Caki2 (cell line): ENCODE results near the gene SARDH. TPM values are rescaled to one million over a fixed set of nuclear protein-coding genes. Genes with fewer than 3 reads are reported as not detected.

ENCODE experiments used
- DNase-seq: peaks from one replicate; pipeline ENCODE4 v3.0.0-alpha.2; 2015; ENCODE audit warnings: low read depth
- in situ Hi-C: cut with HindIII; loops from 2 replicates; pipeline ENCODE4 v1.10.0; 2016; ENCODE audit warnings: low sequenced_read_pairs, low pct_unique_long_range_greater_than_20kb, mixed read lengths
- total RNA-seq: library from RNA; depleted of rRNA; stranded (reverse); fragments of >200 nt; shearing (Covaris generic); gene quantifications from 2 replicates; pipeline ENCODE4 v1.2.3, GENCODE V29; 2014; ENCODE audit warnings: low replicate concordance

SARDH gene
- total RNA-seq, 1 experiment from 2014 or later: 13.0 TPM

DNA sequence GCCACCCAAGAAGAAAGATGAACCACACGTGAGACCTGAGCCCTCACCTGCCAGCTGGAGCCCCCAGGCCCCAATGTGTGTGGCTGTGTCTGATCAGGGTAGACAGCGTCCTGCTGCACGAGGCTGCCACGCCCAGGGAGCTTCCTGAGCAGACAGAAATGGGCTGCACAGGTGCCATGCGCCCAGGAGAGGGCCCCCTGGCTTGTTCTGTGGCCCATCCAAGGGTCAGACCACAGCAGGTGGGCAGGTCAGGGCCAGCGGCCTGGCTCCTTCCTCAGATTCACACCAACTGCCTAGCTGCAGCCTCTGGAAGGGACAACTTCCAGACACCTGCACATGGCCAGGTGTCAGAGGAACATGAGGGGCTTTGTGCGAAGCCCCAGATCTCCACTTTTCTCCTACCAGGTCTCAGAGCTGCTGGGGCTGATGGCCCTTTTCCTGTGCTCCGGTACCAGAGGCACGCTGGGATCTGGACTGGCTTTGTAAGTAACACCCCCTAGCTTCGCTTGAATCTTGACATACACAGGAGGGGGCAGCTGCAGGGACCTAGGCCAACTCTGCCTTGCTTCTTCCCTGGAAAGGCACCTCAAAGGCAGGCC, 10.8 kb downstream of the SARDH start:
- no peak for DNase-seq

DNA sequence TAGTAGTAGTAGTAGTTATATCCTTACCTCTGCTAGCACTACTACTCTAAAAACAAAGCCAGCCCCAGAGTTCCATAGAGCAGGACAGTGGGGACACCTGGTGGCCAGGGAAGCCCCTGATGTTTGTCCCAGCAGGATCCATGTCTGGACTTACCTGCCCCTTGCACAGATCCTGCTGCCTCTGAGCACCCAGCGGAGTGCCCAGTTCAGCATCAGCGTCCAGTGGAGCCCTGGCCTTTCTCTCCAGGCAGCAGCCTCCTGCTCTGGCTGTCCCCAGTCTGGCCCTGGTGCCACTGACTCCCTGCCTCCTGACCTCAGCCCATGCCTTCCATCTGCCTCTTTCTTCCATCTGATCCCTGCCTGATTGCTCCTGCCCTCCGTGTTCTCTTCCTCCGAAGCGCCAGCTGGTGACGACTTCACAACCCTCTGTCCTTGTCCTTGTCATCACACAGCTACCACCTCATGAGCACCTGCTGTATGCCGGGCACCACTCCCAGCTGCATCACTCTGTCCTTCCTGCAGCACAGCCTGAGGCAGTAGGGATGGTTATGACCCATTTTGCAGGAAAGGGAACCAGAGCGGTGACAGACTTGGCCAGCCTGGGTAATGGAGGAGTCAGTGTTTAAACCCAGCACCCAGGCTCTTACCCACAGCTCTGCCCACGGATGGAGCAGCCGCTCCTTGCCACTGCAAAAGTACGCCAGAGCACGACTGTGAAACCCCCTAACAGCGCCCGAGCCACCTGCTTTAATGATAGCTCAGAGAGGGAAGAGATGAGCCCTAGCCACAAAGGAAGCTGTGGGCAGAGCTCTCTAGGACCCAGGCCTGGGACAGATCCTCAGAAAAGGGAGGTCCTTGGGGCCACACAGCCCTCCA, 11.5 kb downstream of the SARDH start:
- in situ Hi-C loops: no loop called here
- DNase-seq: peak; percentile 38

More for the DNA sequence above, 10.8 kb downstream of the SARDH start:
- in situ Hi-C loops: no loop called here

DNA sequence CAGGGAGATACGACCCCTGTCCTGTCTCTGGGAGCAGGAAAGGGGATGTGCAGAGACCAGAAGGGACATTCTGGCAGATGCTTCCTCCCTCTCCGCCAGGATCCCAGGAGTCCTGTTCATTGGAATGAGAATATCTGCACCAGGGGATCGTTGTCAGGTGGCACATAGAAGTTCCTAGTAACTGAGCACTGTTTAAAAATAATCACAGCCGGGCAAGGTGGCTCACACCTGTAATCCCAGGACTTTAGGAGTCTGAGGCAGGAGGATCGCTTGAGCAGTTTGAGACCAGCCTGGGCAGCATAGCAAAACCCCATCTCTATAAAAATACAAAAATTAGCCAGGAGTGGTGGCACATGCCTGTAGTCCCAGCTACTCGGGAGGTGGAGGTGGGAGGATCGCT, 12.3 kb downstream of the SARDH start:
- no peak for DNase-seq
- in situ Hi-C loops: no loop called here

DNA sequence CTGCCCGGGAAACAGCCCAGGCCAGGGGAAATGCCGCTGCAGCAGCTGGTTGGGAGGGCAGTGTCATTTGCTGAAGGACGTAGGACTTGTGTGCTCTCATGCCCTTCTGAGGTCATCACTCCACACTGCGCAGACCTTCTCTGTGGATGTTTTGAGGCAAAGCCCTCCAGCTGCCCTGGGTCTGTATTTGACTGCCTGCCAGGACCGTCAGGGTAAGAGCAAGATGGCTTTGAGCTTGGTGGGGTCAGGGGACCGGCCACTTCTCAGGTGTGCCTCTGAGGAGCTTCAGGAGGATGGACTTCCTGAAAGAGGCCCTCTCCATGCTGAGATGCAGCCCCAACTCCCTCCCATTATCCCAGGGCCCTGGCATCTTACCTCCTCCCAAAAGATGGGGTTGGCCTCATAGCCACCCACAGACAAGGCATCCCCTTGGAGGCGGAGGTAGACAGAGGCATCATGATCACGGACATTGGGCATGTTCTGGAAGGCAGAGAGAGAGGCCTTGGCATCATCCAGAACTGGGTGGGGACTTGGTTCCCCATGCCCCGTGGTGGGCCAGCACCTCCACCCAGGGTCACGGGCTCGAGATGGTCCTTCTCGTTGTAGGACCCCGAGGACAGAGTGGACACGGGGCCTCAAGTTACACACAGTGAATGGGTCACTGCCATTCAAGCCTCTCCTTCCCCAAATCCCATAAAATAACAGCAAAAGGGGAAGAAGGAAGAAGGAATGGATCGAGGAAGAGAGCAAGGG, 19.4 kb downstream of the SARDH start:
- DNase-seq: no peak
- in situ Hi-C loops: no loop called here

DNA sequence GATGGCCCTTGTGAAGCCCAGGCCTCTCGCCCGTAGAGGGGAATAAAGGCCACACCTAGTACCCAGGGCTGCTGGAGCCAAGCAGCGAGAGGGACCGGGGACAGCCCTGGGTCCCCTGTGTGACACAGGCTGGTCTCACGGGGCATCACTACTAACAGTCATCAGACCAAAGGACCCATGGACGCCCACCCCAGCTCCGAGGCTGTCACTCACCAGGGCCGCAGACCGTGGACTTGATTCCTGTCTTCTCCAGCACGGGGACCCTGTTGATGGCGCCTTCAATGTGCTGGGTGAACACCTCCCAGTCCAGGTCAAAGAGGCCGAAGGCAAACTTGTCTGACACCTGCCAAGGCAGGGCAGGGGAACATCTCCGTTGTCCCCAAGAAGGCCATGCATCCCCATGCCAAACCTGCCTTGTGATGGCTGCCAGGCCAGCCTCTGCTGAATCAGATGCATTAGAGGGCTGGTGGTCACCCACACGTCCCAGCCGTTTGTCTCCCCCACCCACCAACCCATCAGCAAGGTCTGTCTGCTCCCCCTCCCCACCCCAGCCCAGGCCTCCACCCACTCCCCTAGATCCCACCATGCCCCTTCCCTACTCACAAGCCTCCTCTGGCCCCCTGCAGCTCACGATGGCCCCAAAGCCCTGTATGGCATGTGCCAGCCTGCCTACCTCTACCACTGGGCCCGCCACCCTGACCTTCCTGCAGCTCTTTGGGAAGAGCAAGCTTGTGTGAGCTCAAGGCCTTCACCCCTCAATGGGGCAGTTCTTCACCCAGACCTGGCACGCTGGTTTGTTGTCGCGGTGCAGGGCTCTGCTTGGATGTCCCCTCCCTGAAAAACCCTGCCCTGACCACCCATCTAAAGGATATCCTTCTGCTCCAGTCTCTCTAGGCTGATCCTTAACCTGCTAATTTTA, 20.8 kb downstream of the SARDH start:
- in situ Hi-C loops: no loop called here
- DNase-seq: no peak

DNA sequence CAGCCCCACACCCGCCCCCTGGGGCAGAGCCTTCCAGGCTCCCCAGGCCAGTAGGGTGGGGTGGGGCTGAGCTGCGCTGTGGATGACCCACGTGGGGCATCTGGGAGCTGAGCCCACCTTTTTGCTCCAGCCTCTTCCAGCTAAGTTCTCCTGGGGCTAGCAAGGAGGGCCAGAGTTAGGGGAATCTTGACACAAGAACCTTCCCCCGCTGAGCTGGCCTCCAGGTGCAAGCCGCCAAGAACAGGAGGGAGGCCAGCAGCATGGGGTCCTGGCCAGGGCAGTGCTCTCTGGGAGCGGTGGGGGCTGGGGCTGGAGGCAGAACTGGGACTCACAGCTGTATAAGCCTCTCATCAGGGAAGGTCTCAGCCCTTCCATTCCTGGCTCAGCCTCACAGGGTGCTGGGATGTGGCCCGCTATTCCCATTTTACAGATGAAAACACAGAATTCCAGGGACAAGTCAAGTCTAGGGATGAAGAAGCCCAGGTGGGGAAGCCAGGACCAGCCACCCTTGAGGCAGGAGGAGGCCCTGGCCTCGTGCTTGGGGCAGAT, 21.5 kb downstream of the SARDH start:
- no peak for DNase-seq
- in situ Hi-C loops: no loop called here

DNA sequence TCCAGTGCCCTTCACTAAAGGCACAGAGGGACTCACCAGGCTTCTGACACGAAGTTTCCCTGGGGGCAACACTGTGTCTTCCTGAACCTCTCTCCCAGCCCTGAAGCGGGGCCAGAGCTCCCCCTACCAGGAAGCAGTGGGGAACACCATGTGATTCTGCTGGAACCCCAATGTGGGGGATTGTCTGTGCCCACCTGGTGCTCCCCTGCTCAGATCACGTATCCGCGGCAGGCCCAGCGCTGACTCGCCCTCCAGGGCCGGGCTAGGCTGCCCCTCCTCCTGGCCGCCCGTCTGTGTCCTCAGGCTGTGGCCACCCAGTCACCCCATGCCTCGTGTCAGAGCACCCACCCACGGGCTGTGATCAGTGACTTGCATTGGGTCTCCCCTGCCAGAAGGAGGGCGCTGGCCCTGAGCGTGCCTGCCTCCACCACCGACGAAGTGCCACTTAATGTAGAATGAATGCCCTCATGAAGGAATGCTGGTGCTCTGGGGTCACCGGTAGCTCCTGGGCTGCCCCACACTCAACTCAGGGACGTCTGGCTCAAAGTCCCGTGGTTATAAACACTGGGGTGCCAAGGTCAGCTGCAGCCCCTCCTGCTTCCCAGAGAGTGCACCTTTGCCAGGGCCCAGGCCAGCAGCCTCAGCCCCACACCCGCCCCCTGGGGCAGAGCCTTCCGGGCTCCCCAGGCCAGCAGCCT, 22.1 kb downstream of the SARDH start:
- in situ Hi-C loops: no loop called here
- no peak for DNase-seq

DNA sequence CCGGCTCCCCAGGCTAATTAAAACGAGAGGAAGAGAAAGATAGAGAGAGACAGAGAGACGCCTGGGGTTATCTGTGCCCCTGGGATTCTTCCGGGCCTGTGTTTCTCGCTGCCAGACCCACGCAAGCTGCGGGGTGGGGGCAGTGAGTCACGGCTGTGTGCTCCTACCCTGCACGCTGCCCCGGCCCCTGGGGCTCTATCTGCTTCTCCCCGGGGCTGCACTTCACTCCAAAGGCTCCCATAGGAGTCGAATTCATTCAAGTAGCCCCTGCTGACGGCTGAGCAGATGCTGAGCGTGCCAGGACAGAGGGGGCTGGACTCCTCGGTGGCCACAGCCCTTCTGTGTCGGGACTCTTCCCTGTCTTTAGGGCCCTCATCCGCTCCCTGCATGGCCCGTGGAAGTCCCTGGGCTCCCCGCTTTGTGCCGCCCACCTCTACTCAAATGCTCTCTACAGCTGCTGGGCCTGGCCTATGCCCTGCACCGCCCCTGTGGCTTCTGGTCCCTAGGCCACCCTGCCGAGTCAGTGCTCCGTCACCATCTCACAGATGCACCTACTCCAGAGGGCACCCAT, 22.8 kb downstream of the SARDH start:
- in situ Hi-C loops: no loop called here

DNA sequence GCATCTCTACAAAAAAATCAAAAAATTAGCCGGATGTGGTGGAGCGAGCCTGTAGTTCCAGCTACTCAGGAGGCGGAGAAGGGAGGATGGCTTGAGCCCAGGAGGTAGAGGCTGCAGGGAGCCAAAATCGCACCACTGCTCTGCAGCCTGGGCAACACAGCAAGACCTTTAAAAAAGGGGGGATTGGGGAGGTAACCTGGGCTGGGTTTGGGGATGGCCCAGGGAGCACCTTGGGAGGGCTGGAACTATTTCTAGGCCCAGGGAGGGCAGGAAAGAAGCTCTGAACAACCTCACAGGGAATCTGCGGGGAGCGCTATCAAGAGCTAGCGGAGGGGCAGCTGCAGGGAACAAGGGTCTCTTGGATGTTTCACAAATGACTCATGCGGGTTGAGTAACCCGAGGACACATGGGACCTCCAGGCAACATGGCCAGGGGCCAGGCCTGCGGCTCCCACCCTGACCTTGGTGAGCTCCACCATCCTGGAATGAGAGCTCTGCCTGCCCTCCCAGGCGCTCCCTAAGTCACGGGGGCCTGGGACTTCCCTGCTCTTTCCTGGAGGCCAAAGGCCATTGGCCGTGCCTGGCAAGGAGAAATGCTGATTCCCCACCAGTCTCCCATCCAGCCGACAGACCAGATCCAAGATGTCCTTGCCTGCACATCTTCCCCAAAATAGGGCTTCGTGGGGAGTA, 23.4 kb downstream of the SARDH start:
- in situ Hi-C loops: no loop called here
- no peak for DNase-seq

More for the DNA sequence above, 22.8 kb downstream of the SARDH start:
- no peak for DNase-seq

DNA sequence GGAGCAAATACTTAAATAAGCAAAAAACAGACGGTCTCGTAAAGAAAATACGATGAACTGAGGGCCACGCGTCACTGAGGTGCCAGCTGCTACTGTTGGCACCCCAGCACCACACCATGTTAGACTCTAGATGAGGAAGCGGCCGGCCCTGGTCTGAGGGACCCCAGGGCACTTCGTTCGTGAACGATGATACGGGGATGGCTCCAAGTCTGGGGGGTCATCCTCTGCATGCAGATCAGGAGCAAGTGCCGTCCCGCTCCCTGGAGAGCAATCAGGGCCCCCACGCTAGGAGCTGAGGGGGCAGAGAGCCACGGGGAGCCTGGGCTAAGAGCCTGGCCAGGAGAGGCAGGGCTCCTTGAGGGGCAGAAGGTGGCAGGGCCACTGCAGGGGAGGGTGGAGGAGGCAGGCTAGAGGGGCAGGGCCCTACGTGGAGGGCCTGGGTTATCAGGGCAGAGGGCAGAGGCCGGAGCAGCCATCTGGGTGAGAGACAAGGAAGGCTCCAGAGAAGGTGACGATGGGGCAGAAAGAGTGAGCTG, 24.1 kb downstream of the SARDH start:
- in situ Hi-C loops: no loop called here
- no peak for DNase-seq

DNA sequence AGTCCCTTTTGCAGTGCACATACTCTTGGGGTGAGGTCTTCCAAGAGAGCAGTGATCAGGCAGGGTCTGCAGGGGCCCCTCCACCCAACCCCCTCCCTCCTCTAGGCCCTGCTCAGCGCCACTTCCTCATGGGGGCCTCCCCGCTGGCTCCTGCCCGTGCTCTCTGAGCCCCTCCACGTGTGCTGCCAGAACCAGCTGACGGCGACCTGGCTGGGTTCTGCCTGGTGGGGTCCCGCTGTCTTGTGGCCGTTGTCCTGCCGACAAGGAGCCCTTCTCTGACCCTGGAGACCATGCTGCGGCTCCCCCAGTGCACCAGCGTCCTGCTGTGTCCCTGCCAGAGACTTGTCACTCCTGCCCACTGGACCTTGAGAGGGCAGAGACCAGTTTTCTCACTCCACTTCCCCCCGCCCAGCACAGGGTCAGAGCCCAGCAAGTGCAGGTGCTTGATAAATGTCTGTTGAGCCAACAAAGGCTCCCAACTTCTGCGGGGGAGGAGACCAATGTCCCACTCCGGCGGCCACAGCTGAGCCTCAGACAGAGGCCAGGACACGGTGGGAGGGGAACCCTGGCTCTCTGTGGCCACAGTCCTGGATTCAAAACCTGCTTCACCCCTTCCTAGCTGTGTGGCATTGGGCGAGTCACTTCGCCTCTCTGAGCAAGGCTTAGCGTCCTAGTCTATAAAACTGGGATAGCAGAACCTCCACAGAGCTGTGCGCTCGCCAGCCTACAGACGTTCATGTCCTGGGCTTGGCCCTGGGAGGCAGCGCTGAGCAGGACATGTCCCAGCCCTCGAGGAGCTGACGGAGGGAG, 24.8 kb downstream of the SARDH start:
- in situ Hi-C loops: no loop called here
- no peak for DNase-seq

DNA sequence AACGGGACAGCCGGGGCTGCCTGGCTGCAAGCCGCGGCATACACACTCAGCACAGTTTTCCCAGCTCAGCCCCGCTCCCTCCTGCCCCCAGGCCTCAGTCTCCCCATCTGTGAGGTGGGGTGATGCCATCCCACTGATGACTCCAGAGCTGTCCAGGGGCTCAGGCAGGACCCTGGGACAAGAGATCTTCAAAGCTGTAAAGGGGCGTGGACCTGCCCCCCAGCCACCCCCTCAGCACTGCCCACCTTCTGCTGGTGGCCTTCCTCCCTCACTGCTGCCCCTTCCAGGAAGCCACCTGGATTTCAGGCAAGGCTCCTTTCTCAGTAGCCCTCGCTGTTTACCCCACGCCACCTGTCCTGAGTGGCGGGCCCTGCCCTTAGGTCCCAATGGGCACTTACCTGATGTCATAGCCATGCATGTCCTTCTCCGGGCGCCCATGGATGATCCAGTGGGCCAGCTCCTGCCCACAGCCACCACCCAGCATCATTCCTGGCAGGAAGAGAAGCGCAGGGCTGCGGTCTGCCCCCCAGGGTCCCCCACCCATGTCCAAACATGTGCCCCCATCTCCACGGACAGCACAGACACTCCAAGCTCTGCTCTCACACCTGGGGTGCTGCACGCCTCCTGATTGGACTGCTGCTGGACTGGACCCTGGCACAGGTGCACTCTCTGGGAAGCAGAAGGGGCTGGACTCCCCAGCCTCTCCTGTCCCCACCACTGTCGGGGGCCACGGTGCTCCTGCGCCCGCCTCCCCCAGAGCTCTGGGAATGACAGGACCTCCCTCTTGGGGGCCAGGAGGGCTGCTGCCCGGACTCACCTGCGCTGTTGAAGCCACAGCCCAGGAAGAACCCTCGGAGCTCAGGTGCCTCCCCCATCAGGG, 25.7 kb downstream of the SARDH start:
- in situ Hi-C loops: no loop called here
- no peak for DNase-seq

DNA sequence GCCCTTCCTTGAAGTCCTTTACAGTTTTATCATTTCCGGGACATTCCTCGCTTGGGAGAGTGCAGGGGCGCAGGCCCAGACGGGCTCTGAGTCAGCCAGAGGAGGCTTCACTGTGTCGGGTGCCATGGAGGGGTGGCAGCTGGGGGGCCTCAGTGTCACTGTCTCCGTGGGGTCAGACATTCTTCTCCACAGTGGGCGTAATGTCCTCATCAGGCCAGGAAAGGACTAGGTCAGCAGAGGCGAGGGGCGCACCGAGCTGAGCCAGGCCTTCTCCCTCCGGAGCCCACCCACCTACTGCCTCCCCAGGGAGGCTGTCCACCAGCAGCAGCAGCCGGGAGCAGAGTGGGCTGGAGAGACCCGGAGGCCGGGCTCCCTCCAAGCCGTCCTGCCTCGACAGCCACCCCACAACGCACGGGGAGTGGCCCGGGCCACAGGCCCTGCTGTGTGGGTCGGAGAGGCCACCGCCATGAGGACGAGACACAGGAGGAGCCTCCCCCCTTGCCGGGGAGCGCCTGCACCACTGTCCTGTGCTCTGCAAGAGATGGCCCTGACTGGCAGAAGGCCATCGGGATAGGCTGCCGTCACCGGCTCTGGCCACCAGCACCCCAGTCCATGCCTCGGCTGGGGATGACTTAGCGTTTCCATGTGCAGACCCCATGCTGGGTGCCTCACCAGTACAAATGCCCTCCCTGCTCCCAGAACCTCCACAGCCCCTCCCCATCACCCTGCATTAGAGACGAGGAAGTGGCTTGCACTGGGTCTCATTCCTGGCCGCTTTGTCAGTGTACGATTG, 26.5 kb downstream of the SARDH start:
- no peak for DNase-seq
- in situ Hi-C loops: no loop called here
